ENCODE measurements around the gene SUGCT.

Gene SUGCT

DNA sequence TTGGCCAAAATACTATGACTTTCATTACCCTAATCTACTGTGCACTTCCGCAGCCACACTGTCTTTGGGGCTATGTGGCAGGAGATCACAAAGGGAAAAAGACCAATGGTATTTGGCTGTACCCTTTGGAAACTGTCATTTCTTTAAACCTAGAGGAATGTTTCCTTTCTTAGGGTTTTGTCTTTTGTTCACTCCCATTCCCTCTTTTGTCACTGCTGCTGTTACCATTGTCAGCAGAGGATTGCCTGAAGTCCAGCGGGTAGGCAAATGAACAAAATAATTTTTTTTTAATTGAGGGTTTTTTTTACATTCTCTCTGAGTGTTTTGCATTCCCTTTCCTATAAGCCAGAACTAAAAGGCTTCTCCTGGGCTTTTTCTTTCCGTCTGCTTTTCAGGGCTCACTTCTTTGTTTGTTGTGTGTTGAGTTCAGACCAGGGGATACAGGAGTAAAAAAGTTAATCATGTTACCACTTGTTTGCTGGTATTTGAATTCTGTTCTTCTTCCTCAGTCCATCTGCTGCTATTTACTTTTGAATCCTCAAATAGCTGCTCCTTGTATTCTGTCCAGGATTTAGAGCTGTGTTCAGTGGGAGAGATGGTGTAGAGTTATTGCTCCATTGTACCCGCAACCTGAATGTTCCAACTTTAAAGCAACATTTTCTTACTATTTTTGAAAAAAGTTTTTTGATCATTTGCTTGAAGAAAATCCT lies 374.6 kb downstream of the SUGCT start:
- no peak for DNase-seq (ENCODE audit: low read depth in 2 of 2, low spot score in 1 of 2)

DNA sequence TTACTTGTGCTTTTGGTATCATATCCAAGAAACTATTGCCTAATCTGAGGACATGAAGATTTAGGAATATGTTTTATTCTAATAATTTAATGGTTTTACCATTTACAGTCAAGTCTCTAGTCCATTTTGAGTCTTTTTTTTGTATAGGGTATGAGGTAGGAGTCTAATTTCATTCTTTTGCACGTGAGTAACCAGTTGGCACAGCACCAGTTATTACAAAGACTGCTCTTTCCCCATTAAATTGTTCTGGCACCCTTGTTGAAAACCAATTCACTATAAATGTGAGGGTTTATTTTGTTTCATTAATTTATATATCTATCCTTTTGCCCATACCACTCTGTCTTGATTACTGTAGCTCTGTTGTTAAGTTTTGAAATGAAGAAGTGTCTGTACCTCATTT lies 381.6 kb downstream of the SUGCT start:
- no peak for DNase-seq (ENCODE audit: low read depth in 2 of 2, low spot score in 1 of 2)

DNA sequence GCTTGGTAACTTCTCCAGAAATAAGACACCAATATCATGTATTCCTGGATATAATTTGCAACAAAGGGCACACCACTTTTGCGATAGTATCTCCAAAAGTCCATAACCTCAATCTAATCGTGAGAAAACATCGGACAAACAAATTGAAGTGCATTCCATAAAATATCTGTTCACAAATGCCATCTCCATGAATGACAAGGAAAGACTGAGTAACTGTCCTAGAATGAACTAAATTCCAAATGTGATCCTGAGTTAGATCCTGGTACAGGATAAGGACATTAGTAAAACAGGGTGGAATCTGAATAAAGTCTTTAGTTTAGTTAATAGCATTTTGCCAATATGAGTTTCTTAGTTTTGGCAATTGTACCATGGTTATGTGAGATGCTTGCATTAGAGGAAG lies 384.2 kb downstream of the SUGCT start:
- no peak for DNase-seq (ENCODE audit: low read depth in 2 of 2, low spot score in 1 of 2)

DNA sequence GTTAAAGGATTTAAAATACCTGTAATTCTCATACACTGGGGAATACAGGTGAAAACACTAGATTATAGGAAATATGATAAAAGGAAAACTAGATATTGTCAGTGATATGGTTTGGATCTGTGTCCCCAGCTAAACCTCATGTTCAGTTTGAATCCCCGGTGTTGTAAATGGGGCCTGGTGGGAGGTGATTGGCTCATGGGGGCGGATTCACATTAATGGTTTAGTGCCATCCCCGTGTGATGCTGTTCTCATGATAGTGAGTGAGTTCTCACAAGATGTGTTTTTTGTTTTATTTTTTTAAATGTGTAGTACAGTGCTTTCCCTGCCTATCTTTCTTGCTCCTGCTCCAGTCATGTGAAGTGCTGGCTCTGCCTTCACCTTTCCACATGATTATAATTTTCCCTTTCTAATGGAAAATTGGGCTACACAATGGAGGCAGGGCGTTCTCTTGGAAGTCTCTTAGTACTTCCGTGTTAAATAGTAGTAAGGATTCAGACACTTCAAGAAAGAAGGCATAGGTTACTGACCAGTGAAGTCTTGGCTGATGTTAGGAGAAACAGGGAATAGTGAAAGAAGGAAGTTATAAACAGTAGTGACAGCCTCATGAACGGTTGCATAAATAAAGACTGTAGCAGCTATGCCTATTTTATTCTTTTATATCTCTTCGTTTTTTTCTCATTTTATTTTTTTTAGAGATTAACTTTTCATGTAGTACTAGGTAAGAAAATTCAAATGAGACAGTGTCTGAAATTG lies 386.4 kb downstream of the SUGCT start:
- no peak for DNase-seq (ENCODE audit: low read depth in 2 of 2, low spot score in 1 of 2)

DNA sequence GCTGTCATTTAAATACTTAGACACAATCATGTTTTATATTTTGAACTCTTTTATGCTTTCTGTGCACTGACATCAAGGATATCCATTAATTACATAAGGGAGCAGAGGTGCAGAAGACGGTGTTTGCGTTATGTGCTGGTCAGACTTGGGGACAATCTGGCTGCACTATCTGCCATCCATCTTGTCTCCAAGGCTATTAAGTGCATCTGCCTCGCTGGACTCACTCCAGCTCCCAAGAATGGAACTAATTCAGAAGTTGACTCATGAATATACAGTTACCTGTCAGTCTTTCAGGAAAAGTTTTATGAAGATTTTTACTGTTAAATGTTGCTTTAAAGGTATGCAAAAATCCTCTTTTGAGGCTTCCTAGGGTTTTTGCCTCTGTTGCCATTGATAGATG lies 391.0 kb downstream of the SUGCT start:
- DNase-seq (ENCODE audit: low read depth in 2 of 2, low spot score in 1 of 2), result no peak

DNA sequence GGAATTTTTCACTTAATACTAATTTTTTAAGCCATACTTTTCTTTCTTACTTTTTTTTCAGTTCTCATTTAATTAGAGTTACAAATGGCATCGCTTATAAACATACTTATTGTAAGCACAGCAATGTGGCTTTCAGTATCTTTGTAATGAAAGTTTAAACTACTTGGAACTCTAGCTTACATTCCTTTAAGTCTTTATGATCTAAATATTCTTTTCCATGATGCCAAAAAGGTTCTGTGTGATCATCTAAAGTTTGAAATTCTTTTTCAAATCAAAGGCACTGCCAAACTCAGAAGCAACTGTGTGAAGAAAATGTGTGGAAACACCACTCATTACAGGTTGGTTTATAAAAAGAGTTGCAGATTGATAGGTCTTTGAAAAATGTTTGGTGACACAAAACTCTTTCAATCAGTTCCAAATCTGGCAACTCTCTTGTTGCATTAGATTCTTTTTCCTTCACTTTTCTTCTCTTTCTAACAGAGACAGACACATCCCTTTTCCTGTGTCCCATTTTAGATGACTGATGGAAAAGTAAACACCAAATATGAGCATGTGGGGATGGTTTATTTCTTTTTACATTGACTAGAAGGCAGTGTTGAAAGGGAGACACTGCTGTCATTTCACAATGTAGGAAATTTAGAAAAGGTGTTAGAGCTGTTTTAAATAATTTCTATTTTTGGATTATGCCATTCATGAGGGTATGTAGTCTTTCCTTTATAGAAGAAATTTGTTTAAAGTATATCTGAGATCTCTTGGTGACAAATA lies 392.3 kb downstream of the SUGCT start:
- DNase-seq (ENCODE audit: low read depth in 2 of 2, low spot score in 1 of 2), result no peak

DNA sequence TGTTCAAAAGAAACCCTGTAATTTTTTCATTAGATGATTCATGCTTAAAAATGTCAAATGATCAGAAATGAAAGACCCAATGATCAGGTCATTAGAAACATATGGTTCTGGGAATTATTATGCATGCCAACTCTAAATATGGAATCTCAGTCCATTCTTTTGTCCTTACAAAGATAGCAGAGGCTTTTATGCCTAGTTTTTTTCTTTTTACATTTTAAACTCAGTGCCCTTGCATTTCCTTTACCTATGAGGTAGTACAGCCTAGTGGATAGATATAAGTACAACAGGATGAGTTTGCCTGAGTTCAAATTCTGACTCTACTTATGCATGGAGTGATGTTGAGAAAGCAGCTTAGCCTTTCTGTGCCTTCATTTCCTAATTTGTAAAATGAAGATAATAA lies 392.9 kb downstream of the SUGCT start:
- DNase-seq (ENCODE audit: low read depth in 2 of 2, low spot score in 1 of 2), result no peak

DNA sequence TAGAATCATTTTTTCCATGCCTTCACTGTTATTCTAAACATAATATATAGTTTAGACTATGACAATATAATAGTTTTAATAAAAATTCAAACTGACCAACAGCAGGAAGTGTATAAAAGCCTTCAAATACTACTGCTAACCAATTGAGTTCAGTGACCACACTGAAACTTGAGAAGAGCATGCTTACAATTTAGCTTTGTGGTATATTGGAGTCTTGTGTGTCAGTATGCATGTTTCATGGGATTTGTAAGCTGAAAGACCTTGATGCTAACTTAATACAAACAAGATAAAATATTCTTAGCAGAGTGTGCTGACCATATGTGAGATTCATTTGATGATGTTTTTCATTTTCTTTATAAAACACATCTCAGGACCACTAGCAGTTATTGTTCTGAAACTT lies 395.5 kb downstream of the SUGCT start:
- no peak for DNase-seq (ENCODE audit: low read depth in 2 of 2, low spot score in 1 of 2)

DNA sequence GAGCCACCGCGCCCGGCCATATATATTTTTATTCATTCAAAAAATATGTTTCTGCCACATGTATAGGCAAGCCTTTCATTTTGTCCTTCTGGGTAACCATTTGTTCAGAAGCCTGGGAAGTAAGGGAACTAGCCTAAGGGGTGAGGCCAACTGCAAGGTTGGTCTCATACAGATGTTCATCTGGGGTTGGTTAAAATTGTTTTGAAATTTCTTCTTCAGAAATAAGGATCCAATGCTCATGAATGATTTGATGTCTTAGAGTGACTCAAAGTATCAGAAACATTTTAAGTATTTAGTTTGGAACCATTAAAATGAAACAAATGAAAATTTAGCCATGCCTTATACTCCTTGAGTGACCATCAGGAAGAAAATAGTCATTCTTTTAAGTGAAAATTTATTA lies 397.2 kb downstream of the SUGCT start:
- DNase-seq (ENCODE audit: low read depth in 2 of 2, low spot score in 1 of 2), result no peak

DNA sequence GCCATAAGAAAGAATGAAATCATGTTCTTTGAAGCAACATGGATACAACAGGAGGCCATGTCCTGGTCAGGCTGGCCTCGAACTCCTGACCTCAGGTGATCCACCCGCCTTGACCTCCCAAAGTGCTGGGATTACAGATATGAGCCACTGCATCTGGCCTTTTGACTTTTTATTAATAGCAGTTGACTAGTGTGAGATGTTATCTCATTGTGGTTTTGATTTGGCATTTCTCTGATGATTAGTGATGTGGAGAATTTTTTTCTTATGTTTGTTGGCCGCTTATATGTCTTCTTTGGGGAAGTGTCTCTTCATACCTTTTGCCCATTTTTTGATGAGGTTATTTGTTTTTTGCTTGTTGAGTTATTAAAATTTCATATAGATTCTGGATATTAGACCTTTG lies 400.9 kb downstream of the SUGCT start:
- DNase-seq (ENCODE audit: low read depth in 2 of 2, low spot score in 1 of 2), result no peak

DNA sequence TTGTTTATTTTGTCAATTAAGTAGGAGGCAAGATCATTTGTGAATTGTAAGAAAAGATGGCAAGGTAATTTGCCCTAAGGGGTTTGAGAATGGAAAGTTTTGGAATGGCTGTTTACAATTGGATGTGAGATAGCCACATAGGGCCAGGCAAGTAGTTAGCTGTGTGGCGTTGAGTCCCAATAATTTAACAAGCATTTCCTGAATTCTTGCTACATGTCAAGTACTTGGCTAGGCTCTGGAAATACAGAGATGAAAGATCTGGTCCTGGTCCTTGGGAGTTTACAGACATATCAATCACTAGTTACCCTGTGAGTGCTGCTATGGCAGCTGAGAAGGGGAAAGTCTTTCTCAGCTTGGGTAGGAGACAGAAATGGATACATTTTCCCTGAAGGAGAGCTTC lies 401.6 kb downstream of the SUGCT start:
- DNase-seq (ENCODE audit: low read depth in 2 of 2, low spot score in 1 of 2), result no peak

DNA sequence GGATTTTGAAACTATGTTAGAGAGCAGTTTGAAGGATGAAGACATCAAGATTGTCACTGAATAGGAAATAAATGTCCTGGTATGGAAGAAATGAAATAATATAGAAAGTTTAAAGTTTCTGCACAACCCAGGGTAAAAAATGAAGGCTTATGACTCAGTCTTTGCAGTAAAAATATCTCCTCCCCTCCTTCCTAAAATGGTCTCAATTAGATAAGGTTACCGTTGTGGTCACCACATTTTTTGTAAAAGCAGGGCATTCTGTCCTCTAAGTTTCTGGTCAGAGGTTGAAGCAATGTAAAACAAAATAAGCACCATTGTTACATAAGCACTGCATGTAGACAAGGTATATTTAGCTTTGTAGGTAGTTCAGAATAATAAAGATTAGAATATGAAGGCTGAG lies 403.5 kb downstream of the SUGCT start:
- DNase-seq (ENCODE audit: low read depth in 2 of 2, low spot score in 1 of 2), result no peak

DNA sequence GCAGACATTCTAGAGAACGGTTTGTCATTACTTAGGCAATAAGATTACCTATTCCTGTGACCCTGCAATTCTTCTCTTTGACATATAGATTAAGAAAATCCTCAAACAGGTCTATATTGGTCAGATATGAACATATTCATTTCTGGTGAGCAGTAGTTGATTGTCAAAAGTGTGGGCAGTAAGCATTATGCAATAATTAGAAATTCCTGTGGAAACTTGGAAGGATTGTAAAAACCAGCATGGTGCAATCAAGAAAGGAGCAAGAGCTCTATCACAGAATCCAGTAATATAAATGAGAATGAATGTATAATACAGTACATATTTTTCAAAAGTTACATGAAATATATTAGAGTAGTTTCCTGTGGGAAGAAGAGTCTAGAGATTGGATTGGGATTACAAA lies 406.5 kb downstream of the SUGCT start:
- DNase-seq (ENCODE audit: low read depth in 2 of 2, low spot score in 1 of 2), result no peak

DNA sequence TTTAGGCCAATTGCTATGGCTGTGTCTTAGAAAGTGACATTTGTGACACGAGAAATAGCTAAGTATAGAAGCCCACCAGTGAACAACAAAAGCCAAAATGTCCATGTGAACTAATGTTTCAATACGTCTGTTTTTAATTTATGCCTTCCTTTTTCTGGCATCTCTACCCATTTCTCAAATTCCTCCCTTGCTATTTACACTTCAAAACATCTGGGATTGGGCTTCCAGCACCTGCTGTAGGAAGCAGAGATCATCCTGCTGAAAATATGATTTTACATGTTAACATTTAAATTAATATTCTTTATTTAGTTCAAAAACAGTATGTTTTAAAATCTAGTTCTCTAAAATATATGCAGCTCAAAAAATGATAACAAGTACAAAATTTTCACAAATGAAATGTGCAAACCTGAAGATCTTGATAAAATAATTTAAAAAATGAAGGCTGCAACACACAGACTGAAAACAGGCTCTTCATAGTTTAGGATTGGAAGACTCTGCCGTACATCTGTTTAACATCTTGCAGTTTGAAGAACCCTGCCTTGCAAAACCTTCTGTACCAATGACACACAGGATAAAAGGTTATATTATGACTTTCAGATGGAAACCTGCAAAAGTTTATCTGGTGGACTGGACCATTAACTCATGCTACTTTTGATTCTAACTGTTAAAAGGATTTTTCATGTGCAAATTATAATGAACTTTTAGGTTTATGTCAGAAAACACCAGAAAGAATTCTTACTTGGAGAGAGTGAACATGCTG lies 408.4 kb downstream of the SUGCT start:
- no peak for DNase-seq (ENCODE audit: low read depth in 2 of 2, low spot score in 1 of 2)

DNA sequence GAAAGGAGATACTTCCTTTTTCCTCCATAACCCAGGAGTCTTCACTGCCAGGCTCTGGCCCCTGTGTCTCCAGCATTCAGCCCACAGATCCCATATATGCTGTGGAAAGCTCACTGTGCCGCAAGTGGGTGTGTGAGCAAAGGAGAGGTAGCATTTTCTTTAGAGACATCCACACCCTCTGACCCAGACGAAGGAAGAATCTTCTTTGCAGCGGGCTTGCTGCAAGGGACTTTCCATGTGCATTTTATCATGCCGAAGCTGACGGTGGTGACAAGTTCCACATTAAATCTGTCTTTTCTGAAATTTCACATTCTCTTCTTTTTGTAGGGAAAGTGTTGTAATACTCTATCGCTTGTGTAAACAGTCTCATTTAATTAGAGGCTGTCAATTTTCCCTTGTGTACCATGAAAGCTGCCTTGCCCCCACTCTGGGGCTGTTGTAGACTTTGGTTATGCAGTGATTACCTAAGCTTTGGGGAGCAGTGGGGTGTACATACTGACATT lies 409.5 kb downstream of the SUGCT start:
- no peak for DNase-seq (ENCODE audit: low read depth in 2 of 2, low spot score in 1 of 2)

DNA sequence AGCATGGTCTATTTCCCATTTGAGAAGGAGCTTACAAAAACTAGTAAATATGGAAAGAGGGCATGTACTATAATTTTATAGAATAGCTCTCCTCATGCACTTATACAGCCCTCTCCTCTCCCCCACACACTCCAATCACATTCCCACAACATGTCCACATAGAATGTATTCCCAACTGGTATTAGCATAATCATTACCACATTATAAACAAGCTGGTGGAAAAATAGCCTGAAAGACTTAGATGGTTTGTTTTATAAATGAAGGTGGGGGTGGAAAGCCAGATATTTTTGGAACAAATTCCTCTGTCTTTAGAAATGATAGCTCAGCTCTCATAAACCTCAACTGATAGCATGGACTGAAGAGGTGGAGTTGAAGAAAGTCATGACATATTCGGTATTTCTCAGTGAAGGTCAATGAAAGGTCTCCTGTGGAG lies 410.1 kb downstream of the SUGCT start:
- DNase-seq (ENCODE audit: low read depth in 2 of 2, low spot score in 1 of 2), result no peak

DNA sequence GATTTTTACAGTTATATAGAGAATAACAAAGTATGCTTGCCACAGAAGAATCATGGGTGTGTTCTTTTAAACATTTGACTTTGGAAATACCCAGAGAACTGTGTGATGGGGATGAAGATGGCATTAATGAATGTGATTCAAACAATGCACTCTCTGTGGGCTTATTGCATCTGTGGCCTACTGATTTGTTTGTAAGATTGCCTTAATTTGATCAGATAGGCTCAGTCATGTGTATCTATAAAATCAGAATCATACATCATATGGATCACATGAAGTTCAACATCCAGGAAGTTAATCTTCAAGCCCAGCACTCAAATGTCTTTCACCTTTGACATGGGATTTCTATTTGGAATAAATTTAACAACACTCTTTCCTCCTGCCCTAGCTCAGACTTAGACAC lies 410.9 kb downstream of the SUGCT start:
- no peak for DNase-seq (ENCODE audit: low read depth in 2 of 2, low spot score in 1 of 2)

DNA sequence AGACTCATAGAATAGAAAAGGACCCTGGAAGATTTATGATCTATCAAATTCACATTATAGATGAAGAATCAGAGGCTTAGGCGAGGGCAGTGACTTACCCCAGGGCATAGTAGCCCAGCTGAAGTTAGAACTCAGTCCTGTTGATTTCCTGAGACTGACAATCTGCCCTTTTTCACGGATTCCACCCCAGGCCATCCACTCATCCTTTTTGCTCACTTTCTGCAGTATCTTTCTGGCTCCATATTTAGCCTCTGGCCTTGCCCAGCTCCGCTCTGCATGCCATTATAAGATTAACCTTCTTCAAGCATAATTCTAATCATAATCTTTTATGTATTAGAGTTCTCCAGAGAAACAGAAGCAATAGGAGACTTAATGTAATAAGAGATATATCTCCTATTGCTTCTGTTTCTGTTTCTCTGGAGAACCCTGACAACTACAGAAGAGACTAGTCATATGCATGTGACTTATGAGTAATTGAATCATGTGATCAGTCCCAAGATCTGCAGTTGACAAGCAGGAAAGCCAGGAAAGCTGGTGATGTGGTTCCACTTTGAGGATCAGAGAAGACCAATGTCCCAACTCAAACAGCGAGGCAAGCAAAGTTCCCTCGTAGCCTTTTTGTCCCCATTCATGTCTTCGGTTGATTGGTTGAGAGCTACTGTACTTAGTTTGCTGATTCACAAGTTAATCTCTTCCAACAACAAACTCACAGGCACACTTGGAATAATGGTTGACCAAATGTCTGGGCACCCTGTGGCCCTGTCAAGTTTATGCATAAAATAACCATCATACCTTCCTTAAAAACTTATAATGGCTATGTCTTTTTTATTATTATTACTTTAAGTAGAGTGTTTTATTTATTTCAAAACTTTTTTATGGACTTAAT lies 412.1 kb downstream of the SUGCT start:
- no peak for DNase-seq (ENCODE audit: low read depth in 2 of 2, low spot score in 1 of 2)

DNA sequence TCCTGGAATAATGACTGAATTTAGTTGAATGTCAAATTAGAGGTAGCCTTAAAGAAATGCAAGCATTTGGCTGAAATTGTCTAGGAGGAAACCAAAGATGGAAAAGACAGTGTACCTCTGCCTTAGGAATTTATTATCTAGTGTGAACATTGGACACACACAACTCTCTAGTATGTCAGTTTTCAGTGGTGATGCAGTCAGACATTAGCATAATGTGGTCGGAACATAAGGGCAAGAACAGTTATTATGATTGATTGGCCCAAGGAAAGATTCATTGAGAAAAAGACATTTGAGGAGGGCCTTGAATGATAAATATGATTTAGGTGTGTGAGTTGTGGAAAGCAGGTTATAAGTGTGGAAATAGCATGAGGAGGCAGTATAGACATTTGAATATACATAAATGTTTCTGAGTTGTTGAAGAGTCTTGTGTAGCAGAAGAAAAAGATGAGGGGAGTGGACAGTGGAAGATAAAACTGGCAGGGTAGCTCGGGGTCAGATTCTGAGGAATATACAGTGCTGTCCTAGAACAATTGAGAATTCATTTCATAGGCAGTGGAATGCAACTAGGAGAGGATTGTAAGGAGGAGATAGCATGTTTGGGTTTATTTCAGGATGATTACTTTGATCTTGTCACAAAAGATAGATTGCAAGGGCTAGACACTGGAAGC lies 414.7 kb downstream of the SUGCT start:
- DNase-seq (ENCODE audit: low read depth in 2 of 2, low spot score in 1 of 2), result no peak

Data from stimulated activated CD8-positive, alpha-beta memory T cell treated with anti-CD3 and anti-CD28 coated beads, Interleukin-4, amount 100 ng/mL, for 4 hours (primary cell).